ENCODE results near the gene GGTLC3.
"Not testable (repeated sequence)": the region's sequence is repeated elsewhere in the genome, so short reads cannot be mapped to it uniquely, and the experiment has no call there.

The GGTLC3 gene

DNA sequence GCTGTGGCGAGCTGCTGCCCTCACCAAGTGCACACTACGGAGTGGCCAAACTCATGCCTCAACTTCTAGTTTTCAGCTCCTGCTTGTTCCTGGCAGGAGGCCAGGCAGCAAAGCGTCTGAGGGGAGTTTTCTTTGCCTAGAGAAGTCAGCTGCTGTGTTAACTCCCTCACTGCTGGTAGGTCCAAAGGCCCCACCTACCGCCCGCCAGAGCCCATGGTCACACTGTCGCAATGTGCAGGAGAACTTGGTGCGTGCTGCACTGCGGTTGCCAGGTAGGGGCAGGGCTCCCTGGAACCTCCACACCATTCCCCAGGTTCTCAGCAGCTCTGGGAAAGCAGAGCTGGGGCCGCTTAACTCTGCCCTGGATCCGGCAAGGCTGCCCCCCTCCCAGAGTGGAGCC lies 5.6 kb downstream of the GGTLC3 start:
- DNase-seq = not testable (repeated sequence)

DNA sequence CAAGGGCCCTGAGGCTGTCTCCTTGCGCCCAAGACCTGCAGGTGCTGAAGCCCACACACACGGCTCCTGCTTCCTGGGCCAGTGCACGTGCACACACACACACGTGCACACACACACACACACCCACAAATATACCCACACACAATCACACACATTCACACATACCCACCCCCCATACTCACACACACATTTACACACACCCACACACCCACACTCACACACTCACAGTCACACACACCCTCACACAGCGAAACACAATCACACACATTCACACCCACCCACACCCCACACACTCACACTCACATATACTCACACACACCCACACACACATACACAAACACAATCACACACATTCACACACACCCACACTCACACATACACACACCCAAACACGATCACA lies 6.6 kb downstream of the GGTLC3 start:
- not testable (repeated sequence) for DNase-seq

DNA sequence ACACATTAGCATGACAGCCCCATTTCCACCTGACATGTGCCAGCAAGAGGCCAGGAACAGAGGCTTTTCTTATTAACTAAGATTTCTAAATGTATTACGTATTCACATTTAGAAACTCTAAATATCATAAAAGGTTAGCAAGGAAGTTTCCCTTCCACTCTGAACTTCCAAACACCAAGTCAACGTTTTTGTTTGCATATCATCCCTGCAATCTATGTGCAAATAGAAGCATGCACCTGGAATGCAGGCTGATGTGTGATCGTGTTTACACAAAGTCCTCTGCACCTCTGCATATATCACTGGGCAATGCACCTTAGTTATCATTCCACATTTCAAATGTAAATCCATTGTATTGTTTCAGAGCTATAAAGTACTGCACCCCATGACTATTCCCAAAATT lies 21.7 kb downstream of the GGTLC3 start:
- not testable (repeated sequence) for DNase-seq

All from activated CD8-positive, alpha-beta memory T cell treated with anti-CD3 and anti-CD28 coated beads for 24 hours (primary cell).